ENCODE data around the gene ATF6. TPM values are rescaled to one million over a fixed set of nuclear protein-coding genes. Genes with fewer than 3 reads are reported as not detected.
A peak's percentile ranks its signal among the peaks of the same experiment; 100 is the strongest.

The ATF6 gene
- total and polyA plus RNA-seq, 9 of the 15 experiments (the other 6 are each of a cell fraction or from before 2014, with no cell fraction given): 11.7 to 32.4 (median 20.4) TPM

- intact Hi-C loops (cut with micrococcal nuclease) (loop anchor here (5.0 to 10.0 kb wide), 2 partner anchors 255 to 297 kb away; no protein-coding TSS in a partner anchor), in situ Hi-C loops (cut with MboI) (loop anchor here (5.0 kb wide), 3 partner anchors 93 to 253 kb away; no protein-coding TSS in a partner anchor)
- TF ChIP-seq KDM1A (IDR thresholded peaks at IDR 0.05): 0 out of 4 replicates have a peak, but pooled peaks of 1 of the 2 experiments have one; percentile 24
- TF ChIP-seq TAF9B (IDR thresholded peaks at IDR 0.05; ENCODE audit: partially characterized antibody): no peak
- TF ChIP-seq SAFB2 (IDR thresholded peaks at IDR 0.05; ENCODE audit: borderline replicate concordance, low read depth, low read length, severe bottlenecking): no peak
- no peak for TF ChIP-seq ZNF408 (CRISPR knock-in tag; IDR thresholded peaks at IDR 0.05; ENCODE audit: low read depth)
- TF ChIP-seq CBX8 (IDR thresholded peaks at IDR 0.05; ENCODE audit: borderline replicate concordance, extremely low read depth, low read depth, low read length, poor library complexity, severe bottlenecking): no peak
- TF ChIP-seq ZBED1 (IDR thresholded peaks at IDR 0.05): no peak
- peak; percentile 35 for TF ChIP-seq MEIS2 (IDR thresholded peaks at IDR 0.05; ENCODE audit: partially characterized antibody)
- TF ChIP-seq, protein P1, sequence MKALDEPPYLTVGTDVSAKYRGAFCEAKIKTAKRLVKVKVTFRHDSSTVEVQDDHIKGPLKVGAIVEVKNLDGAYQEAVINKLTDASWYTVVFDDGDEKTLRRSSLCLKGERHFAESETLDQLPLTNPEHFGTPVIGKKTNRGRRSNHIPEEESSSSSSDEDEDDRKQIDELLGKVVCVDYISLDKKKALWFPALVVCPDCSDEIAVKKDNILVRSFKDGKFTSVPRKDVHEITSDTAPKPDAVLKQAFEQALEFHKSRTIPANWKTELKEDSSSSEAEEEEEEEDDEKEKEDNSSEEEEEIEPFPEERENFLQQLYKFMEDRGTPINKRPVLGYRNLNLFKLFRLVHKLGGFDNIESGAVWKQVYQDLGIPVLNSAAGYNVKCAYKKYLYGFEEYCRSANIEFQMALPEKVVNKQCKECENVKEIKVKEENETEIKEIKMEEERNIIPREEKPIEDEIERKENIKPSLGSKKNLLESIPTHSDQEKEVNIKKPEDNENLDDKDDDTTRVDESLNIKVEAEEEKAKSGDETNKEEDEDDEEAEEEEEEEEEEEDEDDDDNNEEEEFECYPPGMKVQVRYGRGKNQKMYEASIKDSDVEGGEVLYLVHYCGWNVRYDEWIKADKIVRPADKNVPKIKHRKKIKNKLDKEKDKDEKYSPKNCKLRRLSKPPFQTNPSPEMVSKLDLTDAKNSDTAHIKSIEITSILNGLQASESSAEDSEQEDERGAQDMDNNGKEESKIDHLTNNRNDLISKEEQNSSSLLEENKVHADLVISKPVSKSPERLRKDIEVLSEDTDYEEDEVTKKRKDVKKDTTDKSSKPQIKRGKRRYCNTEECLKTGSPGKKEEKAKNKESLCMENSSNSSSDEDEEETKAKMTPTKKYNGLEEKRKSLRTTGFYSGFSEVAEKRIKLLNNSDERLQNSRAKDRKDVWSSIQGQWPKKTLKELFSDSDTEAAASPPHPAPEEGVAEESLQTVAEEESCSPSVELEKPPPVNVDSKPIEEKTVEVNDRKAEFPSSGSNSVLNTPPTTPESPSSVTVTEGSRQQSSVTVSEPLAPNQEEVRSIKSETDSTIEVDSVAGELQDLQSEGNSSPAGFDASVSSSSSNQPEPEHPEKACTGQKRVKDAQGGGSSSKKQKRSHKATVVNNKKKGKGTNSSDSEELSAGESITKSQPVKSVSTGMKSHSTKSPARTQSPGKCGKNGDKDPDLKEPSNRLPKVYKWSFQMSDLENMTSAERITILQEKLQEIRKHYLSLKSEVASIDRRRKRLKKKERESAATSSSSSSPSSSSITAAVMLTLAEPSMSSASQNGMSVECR (CRISPR knock-in tag; IDR thresholded peaks at IDR 0.05): no peak
- TF ChIP-seq PHB2 (IDR thresholded peaks at IDR 0.05; ENCODE audit: low read depth): no peak
- TF ChIP-seq SREBF1 (IDR thresholded peaks at IDR 0.05; ENCODE audit: borderline replicate concordance, low read depth, low read length): no peak
- no peak for TF ChIP-seq ZKSCAN8 (CRISPR knock-in tag; IDR thresholded peaks at IDR 0.05)
- no peak for TF ChIP-seq ZNF717 (CRISPR knock-in tag; IDR thresholded peaks at IDR 0.05)
- no peak for TF ChIP-seq KLF13 (tag; IDR thresholded peaks at IDR 0.05; ENCODE audit: borderline replicate concordance, low read depth)
- TF ChIP-seq ZNF140 (CRISPR knock-in tag; IDR thresholded peaks at IDR 0.05): no peak
- peaks cover 12 to 34% of the 10 kb centered on the region in 2 experiments; a peak in 4 of 5 replicates for H3K4me1 ChIP-seq (replicated peaks in 1 of 2; ENCODE audit: control insufficient read depth in 2 of 2, insufficient read depth in 2 of 2, low read length in 2 of 2)
- H4K20me1 ChIP-seq (replicated peaks; ENCODE audit: control insufficient read depth, insufficient read depth, low read length): no peaks in the 10 kb centered on the region
- H3K27ac ChIP-seq (ENCODE audit: extremely low read depth, low read depth, low read length): no peak overlapping the region
- H2AFZ ChIP-seq (ENCODE audit: low read depth, low read length): peak overlapping the region; percentile 75
- ChIA-PET CTCF (ENCODE audit: low intra/inter-chr PET ratio) (interaction anchor here (0.6 to 3.2 kb wide), 5 partner anchors 97 to 256 kb away, joined by 3 to 13 read pairs (median 3); no protein-coding TSS in a partner anchor), POLR2A (interaction anchor here (0.6 to 3.1 kb wide), 5 partner anchors 10 to 279 kb away, joined by 3 to 19 read pairs (median 5); partner anchors contain the start of gene DUSP12)
- H3K79me2 ChIP-seq (ENCODE audit: control insufficient read depth, insufficient read depth, low read length): no peaks in the 10 kb centered on the region
- ATAC-seq: no peak
- H3K4me3 ChIP-seq: no peak overlapping the region
- no peaks in the 10 kb centered on the region for H3K27me3 ChIP-seq (ENCODE audit: control insufficient read depth in 2 of 2, insufficient read depth in 2 of 2, low read length in 2 of 2)
- H3K4me2 ChIP-seq (ENCODE audit: insufficient read depth, low read length): no peak overlapping the region; the same call in 1 of the 2 replicates
- no peaks in the 10 kb centered on the region for H3K36me3 ChIP-seq (ENCODE audit: control insufficient read depth, insufficient read depth, low read length)
- no peaks in the 10 kb centered on the region for H3K9me3 ChIP-seq (replicated peaks; ENCODE audit: control insufficient read depth, insufficient read depth, low read depth, low read length)
- DNase-seq (ENCODE audit: extremely low read depth in 1 of 4, low spot score in 3 of 4): no peak
- FAIRE-seq: no peak
- no peaks in the 10 kb centered on the region for H3K9me1 ChIP-seq (ENCODE audit: control insufficient read depth, insufficient read depth, low read length)
- 21% methylated on average over 8 of the region's 8 CpGs for WGBS (ENCODE audit: insufficient coverage, low coverage, missing lambda C conversion rate)
- H3K9ac ChIP-seq (ENCODE audit: insufficient read depth in 1 of 2, low read depth in 2 of 2, low read length in 2 of 2): no peak overlapping the region; a peak in 1 of 4 replicates
- BruUV-seq (replicated peaks): no TSS peak
These were observed 26.1 kb upstream of the ATF6 start for GRCh38 chr1:161739865-161740566.
